NCI-H2029 treated with DMSO at 0.1 percent for 48 hours (cell line): ENCODE data around the gene PRLH.
A peak's percentile ranks its signal among the peaks of the same experiment; 100 is the strongest.
"Not testable (repeated sequence)": the region's sequence is repeated elsewhere in the genome, so short reads cannot be mapped to it uniquely, and the experiment has no call there.

Experiments used
- DNase-seq: peaks from one replicate; lab custom pipeline; 2025; lab: John Stamatoyannopoulos, UW

The PRLH gene

DNA sequence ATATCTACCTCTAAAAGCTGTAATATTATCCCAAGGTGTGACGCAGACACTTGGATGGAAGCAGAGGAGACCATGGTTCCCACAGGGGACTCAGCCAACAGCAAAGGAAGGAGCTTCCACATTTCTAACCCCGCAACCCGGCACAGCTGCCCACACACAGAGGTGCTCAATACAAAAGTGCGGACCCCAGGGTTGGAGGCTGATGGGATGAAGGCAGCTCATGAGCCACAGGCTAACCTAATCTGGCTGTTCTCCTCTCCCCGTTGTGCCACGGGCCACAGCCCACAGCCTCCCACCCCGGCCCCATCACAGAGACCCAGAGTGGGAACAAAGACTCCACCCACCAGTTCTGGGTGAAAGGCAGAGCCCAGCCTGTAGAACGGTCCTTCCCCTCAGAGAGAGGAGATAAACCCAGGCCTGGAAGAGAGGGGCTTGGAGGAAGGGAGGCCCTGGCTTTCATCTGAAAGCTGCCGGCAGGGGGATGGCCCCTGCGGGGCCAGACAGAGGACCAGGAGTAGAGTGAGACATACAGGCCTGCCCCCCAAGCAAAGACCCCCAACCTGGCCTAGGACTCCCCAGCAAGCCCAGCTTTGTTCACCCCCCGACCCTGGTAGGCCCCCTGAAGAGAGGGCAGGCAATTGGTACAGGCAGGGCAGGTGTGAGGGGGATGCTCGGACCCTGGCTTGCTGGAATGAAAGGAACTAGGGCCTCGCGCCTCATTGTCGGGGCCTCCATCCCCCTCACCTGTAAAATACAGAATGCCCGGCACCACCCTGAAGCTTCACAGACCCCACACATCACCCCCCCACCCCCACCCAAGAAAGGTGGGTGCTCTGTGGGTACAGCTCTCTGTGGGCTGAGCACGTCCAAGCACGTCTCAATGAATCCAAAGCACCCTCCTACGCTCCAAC is 17.3 kb downstream of the PRLH start:
- no peak for DNase-seq

GRCh38 chr2:237585590-237586221 is 19.3 kb downstream of the PRLH start:
- DNase-seq = no peak

DNA sequence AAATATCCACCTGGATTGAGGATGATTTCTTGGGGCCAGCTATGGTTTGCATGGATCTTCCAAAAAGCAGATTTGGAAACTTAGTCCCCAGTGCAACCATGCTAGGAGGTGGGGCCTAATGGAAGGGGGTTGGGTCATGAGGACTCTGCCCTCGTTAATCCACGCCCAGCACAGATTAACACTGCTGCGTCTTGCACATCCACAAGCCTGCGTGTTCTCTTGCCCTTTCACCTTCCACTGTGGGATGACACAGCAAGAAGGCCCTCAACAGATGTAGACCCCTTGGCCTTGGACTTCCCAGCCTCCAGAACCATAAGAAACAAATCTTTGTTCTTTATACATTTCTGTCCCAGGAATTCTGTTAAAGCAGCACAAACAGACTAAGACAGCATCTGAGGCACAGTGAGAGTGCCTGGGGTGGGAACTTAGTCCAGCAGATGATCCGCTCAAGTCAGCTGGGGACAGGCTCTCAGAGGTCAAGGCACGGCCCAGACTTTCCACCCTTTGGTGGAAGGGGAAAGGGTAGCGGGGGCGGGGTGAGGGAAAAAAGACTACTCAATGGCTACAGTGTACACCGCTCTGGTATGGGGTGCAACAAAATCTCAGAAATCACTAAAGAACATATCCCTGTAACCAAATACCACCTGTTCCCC is 21.8 kb downstream of the PRLH start:
- no peak for DNase-seq

GRCh38 chr2:237590272-237591140 is 24.1 kb downstream of the PRLH start, which contains the start of gene RAB17:
Gene RAB17 (minus strand): TSS chr2:237590734. CDS start chr2:237586154, 4,580 bp downstream.
- peak; percentile 79 for DNase-seq

- DNase-seq = no peak
Measured at GRCh38 chr2:237591141-237591881, 24.9 kb downstream of the PRLH start.

- DNase-seq = no peak
Measured at GRCh38 chr2:237592425-237592980, 26.1 kb downstream of the PRLH start.

DNA sequence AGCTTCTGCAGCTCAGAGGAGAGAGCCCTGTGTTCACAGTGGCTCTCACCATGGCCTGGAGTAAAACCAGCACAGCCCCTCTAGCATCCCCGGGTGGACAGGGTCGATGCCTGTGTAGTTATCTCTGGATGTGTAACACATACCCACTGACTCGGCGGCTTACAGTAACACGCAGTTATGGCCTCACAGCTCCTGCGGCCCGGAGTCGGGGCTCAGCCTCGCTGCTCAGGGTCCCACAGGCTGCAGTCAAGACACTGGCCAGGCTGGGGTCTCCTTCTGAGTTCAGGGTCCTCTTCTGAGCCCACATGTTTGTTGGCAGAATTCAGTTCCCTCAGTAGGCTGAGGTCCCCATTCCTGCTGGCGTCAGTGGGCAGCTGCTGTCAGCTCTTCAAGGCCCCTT is 26.7 kb downstream of the PRLH start:
- DNase-seq = no peak

DNA sequence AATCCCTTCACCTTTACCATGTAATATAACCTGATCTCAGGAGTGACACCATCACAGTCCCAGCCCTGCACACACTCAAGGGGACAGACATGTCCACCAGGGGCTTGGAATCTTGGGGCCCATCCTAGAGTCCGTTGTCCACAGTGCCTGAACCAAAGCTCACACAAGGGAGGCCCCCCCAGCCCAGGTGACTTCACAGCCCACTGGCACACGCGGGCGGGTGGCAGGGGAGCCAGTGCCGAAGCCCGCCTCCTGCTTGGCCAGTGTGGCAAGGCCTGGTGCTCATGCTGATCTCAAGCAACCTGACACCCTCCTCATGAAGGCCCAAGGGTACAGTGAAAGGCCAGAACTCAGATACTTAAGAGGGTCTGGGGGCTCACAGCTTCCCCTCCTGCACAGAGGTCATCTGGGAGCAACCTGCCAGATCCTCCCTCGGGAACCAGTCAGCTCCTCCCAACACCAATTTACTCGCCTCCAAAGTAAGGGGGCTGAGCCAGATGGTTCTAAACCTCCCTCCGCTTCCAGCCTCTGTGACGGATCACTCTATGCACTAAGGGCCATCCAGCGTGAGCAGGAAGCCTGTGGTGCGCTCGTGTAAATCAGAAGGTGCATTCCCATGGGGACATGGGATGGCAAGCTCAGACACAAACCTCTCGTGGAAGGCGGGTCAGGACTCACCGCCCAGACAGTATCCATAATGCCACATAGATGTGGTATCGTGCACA is 27.4 kb downstream of the PRLH start:
- DNase-seq = no peak

GRCh38 chr2:237594514-237594871 is 28.1 kb downstream of the PRLH start:
- no peak for DNase-seq

DNA sequence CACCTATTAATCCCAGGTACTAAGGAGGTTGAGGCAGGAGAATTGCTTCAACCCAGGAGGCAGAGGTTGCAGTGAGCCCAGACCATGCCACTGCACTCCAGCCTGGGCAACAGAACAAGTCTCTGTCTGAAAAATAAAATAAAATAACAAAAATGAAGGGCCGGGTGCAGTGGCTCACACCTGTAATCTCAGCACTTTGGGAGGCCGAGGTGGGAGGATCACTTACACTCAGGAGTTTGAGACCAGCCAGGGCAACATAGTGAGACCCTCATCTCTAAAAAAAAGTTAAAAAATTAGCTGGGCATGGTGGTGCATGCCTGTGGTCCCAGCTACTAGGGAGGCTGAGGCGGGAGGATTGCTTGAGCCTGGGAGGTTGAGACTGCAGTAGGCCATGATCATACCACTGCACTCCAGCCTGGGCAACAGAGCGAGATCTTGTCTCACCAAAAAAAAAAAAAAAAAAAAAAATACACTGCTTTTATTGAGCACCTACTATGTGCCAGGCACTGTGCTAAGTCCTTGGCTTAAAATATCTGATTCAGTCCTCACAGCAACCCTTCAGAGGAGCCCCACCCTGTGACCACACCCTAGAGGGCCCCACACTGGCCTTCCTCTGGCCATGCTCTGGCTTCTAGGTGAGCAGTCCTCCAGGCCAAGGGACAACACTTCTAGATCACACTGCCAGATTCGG is 29.6 kb downstream of the PRLH start:
- DNase-seq = not testable (repeated sequence)

- no peak for DNase-seq
Measured at GRCh38 chr2:237596520-237597195, 30.3 kb downstream of the PRLH start.

- no peak for DNase-seq
Measured at GRCh38 chr2:237597196-237598145, 31.1 kb downstream of the PRLH start.

- no peak for DNase-seq
Measured at GRCh38 chr2:237598468-237599208, 32.3 kb downstream of the PRLH start.

DNA sequence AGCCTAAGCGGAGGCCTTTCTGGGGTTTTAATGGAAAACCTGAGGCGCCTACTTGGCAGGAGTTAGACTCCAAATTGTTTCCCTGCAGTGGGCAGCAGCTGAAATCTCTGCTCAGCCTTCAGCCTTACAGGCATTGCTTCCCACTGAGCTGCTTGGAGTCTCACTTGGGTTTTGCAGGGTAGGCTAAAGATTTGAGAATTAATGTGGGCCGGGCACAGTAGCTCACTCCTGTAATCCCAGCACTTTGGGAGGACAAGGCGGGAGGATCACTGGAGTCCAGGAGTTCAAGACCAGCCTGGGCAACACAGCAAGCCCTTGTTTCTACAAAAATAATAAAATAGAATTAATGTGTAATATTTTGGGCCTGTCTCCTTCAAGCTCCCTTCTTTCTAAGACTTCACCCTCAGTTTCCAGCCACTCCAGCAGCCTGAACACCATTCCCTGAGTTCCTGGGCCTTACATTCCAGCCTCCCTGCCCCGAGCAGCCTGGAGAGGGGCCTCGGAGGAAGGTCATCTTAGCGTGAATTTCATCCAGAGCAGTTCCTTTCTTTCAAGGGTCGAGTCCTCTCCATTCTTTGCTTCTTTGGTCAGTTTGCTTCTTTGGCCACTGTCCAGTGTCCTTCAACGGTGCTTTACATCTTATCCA is 33.2 kb downstream of the PRLH start:
- DNase-seq = no peak

- DNase-seq = no peak
Measured at GRCh38 chr2:237600205-237600846, 34.0 kb downstream of the PRLH start.
